Right atrium auricular region (tissue), 2 donors: ENCODE results near the gene PTPRN2. TPM values are rescaled to one million over a fixed set of nuclear protein-coding genes. Genes with fewer than 3 reads are reported as not detected.
"Not testable (repeated sequence)": the region's sequence is repeated elsewhere in the genome, so short reads cannot be mapped to it uniquely, and the experiment has no call there.

ENCODE experiments used
- DNase-seq: peaks from one replicate; pipeline ENCODE4 v3.0.0-alpha.2; 2019; ENCODE audit warnings: low spot score
- H3K27ac ChIP-seq, 2 donors: fragments of 200-600 bp; sonication (generic); 1 replicate in 1 of 2; 2 replicates in 1 of 2; pipeline ENCODE4 v1.5.1; 2016 to 2019
- H3K27me3 ChIP-seq, 2 donors: fragments of 200-600 bp; sonication (generic); one replicate each; pipeline versions ENCODE4 v1.5.1 to v1.6.0; 2017 to 2019
- H3K36me3 ChIP-seq: fragments of 200-600 bp; sonication (generic); one replicate; pipeline ENCODE4 v1.5.1; 2016
- H3K4me1 ChIP-seq, 2 donors: fragments of 200-600 bp; sonication (generic); one replicate each; pipeline versions ENCODE4 v1.5.1 to v1.6.0; 2017 to 2019
- H3K4me3 ChIP-seq, 2 donors: fragments of 200-600 bp; sonication (generic); 1 replicate in 1 of 2; 2 replicates in 1 of 2; pipeline ENCODE4 v1.5.1; 2017 to 2019; ENCODE audit warnings: mild to moderate bottlenecking in 1 of 2, moderate library complexity in 1 of 2
- H3K9me3 ChIP-seq, 2 donors: fragments of 200-600 bp; sonication (generic); one replicate each; pipeline ENCODE4 v1.5.1; 2019
- CTCF ChIP-seq, 2 donors: fragments of 200-600 bp; sonication (generic); IDR thresholded peaks; one replicate each; pipeline ENCODE4 v1.5.1; 2019; ENCODE audit warnings: antibody characterized with exemption in 2 of 2
- total RNA-seq, 2 donors: library from RNA; depleted of rRNA; stranded (reverse); fragments of >200 nt; gene quantifications; one replicate each; pipeline ENCODE4 v1.1.0, GENCODE V29; 2016

PTPRN2 gene
- total RNA-seq, 2 donors from 2014 or later = 2.6 to 2.7 TPM

- no peak for DNase-seq
- Histone ChIP-seq H3K27me3 (no peaks in the 10 kb centered on the region), H3K27ac (no peak overlapping the region), H3K4me3 (no peak overlapping the region), H3K4me1 (no peaks in the 10 kb centered on the region), H3K36me3 (no peaks in the 10 kb centered on the region), H3K9me3 (no peaks in the 10 kb centered on the region)
- no peak for TF ChIP-seq CTCF (IDR thresholded peaks at IDR 0.05)
These were observed 60.6 kb downstream of the PTPRN2 start for GRCh38 chr7:158527038-158527437.

GRCh38 chr7:158526531-158526930, 61.1 kb downstream of the PTPRN2 start:
- H3K4me1 ChIP-seq = no peaks in the 10 kb centered on the region
- no peaks in the 10 kb centered on the region for H3K9me3 ChIP-seq
- no peak for DNase-seq
- H3K4me3 ChIP-seq = no peak overlapping the region
- no peaks in the 10 kb centered on the region for H3K27me3 ChIP-seq
- no peaks in the 10 kb centered on the region for H3K36me3 ChIP-seq
- TF ChIP-seq CTCF (IDR thresholded peaks at IDR 0.05) = no peak
- no peak overlapping the region for H3K27ac ChIP-seq

GRCh38 chr7:158525648-158526484, 61.8 kb downstream of the PTPRN2 start:
- no peaks in the 10 kb centered on the region for H3K36me3 ChIP-seq
- TF ChIP-seq CTCF (IDR thresholded peaks at IDR 0.05) = no peak
- no peaks in the 10 kb centered on the region for H3K4me1 ChIP-seq
- no peaks in the 10 kb centered on the region for H3K27me3 ChIP-seq
- no peak for DNase-seq
- no peaks in the 10 kb centered on the region for H3K9me3 ChIP-seq
- H3K27ac ChIP-seq = no peak overlapping the region
- no peak overlapping the region for H3K4me3 ChIP-seq

DNA sequence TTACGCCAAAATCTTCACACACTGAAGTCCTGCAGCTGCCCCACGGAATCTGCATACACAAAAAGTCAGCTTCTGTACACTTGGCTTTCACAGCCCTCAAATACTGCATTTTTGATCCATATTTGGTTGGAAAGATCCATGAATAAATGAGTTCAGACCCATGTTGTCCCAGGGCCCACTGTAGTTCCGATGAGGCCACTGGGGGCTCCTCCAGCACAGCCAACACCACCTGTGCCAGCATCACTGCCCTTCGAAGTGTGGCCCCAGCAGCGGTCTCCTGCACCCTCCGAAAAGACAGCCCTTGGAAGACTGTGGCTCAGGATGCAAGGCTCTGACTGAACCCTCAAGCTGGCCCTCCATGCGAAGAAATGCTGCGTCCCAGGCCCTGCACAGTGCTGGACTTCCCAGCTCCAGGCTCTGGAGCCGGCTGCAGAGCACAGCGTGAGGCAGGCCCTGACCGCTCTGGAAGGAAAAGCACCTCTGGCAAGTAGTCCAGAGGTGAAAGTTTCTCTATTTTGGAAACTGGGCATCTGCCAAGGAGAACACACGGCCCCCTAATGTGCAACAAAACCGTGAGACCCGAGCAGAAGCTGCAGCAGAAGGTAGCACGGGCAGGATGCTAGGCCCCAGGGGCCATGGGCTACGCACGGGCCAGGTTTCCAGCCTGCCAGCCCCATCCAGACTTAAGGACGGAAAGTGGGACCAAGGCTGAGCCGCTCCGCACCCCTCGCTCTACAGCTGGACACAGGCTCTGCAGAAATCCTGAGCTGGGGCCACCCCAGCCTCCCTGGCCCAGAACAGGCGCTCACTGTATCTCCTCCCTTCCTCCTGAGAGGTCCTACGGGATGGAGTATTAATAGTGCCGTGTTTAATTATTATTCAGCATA, 62.6 kb downstream of the PTPRN2 start:
- H3K27ac ChIP-seq = no peak overlapping the region
- H3K36me3 ChIP-seq = no peaks in the 10 kb centered on the region
- H3K4me3 ChIP-seq = no peak overlapping the region
- no peaks in the 10 kb centered on the region for H3K9me3 ChIP-seq
- no peak for TF ChIP-seq CTCF (IDR thresholded peaks at IDR 0.05)
- H3K27me3 ChIP-seq = no peaks in the 10 kb centered on the region
- H3K4me1 ChIP-seq = no peaks in the 10 kb centered on the region
- DNase-seq = no peak

DNA sequence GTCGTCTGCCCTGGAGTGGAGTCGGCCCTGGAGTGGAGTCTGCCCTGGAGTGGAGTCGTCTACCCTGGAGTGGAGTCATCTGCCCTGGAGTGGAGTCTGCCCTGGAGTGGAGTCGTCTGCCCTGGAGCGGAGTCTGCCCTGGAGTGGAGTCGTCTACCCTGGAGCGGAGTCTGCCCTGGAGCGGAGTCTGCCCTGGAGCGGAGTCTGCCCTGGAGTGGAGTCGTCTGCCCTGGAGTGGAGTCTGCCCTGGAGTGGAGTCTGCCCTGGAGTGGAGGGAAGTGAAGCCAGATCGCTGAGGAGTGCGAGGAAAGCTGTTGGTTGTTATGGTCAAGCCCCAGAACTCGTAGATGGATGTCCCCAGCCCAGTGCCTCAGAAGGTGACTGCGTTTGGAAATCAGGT, 63.3 kb downstream of the PTPRN2 start:
- not testable (repeated sequence) for H3K36me3 ChIP-seq, H3K27ac ChIP-seq, DNase-seq, H3K4me3 ChIP-seq, H3K9me3 ChIP-seq, H3K27me3 ChIP-seq, H3K4me1 ChIP-seq

- H3K36me3 ChIP-seq, H3K4me1 ChIP-seq, H3K9me3 ChIP-seq, DNase-seq, H3K27me3 ChIP-seq, H3K4me3 ChIP-seq, H3K27ac ChIP-seq: not testable (repeated sequence)
These were observed 63.7 kb downstream of the PTPRN2 start for GRCh38 chr7:158523877-158524276.

DNA sequence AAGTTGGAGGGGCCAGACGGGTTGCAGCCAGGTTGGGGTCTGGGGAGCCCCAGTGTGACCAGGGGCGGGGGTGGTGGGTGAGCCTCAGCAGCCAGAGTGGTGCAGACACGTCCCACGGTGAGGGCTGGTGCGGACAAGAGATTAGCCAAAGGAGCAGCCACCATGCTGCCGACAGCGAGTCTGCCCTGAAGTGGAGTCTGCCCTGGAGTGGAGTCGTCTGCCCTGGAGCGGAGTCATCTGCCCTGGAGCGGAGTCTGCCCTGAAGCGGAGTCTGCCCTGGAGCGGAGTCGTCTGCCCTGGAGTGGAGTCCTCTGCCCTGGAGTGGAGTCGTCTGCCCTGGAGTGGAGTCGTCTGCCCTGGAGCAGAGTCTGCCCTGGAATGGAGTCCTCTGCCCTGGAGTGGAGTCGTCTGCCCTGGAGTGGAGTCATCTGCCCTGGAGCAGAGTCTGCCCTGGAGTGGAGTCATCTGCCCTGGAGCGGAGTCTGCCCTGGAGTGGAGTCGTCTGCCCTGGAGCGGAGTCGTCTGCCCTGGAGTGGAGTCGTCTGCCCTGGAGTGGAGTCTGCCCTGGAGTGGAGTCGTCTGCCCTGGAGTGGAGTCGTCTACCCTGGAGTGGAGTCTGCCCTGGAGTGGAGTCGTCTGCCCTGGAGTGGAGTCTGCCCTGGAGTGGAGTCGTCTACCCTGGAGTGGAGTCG, 64.3 kb downstream of the PTPRN2 start:
- not testable (repeated sequence) for H3K27ac ChIP-seq, H3K9me3 ChIP-seq, H3K36me3 ChIP-seq, H3K4me3 ChIP-seq, H3K4me1 ChIP-seq, H3K27me3 ChIP-seq, DNase-seq

GRCh38 chr7:158521795-158522194, 65.8 kb downstream of the PTPRN2 start:
- not testable (repeated sequence) for H3K36me3 ChIP-seq, H3K27me3 ChIP-seq, H3K4me3 ChIP-seq, H3K27ac ChIP-seq, H3K4me1 ChIP-seq, H3K9me3 ChIP-seq, DNase-seq
